ENCODE data around the gene LY9.

LY9 gene, protein sequence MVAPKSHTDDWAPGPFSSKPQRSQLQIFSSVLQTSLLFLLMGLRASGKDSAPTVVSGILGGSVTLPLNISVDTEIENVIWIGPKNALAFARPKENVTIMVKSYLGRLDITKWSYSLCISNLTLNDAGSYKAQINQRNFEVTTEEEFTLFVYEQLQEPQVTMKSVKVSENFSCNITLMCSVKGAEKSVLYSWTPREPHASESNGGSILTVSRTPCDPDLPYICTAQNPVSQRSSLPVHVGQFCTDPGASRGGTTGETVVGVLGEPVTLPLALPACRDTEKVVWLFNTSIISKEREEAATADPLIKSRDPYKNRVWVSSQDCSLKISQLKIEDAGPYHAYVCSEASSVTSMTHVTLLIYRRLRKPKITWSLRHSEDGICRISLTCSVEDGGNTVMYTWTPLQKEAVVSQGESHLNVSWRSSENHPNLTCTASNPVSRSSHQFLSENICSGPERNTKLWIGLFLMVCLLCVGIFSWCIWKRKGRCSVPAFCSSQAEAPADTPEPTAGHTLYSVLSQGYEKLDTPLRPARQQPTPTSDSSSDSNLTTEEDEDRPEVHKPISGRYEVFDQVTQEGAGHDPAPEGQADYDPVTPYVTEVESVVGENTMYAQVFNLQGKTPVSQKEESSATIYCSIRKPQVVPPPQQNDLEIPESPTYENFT

DNA sequence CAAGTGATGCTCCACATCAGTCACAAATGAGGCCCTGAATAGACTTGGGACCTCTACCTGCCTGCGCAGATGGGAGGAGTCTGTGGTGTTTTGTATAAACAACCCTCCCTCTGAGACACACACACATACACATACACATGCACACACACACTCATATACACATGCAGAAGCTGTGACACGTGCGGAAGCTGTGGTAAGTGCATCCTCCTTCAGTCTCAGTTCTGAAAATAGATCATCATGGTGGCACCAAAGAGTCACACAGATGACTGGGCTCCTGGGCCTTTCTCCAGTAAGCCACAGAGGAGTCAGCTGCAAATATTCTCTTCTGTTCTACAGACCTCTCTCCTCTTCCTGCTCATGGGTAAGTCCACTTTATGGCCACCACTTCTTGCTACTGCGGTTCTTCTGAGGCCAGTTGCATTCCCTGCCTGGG lies at the start of gene LY9:
TSS of gene LY9 (plus strand) at position 224 of the 433 bp plus-strand sequence. CDS start at position 238, 14 bp downstream.
- no peak for DNase-seq

DNA sequence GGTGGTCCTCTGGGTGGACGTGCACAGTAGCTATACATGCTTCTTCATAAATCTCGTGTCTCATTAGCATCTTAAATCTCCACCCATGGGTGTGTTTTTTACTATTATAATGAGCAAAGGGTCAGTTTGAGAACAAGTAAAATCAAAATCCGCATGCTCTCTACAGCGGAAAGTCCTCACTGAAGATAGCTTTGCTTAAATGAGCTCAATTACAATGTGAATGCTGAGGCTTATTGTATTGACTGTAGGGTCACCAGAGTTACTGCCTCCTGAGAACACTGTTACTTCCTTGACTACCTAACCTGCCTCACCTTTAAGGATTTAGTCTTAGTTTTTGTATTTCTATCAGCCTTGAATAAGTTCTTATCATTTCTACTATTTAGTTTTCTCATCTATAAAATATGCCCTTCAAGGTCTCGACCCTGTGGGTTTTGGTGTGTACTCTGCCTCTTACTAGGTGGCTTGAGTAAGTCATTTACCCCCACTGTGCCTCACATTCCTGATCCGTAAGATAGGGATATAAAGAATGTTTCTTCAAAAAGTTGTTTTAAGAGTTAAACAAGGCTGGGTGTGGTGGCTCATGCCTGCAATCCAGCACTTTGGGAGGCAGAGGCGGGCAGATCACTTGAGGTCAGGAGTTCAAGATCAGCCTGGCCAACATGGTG lies 49.0 kb upstream of the LY9 start:
- no peak for DNase-seq

DNA sequence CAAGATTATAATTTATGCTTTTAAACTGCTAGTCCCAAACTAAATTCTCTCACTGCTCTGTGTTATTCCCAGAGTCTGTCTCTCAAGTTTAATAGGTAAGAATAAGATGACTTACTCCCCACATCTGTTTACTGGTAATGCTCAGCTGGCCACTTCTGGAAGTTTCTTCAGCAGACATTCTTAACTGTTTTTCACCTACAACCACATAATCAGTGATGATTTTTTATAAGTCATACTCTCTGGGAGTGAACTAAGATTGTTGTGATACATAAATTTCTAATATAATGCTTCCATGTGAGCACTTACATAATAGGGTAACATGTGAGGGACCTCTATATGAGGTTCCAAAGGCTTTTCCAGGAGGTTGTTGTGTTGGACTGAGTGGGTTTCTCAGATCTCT lies 48.3 kb upstream of the LY9 start:
- DNase-seq = no peak

DNA sequence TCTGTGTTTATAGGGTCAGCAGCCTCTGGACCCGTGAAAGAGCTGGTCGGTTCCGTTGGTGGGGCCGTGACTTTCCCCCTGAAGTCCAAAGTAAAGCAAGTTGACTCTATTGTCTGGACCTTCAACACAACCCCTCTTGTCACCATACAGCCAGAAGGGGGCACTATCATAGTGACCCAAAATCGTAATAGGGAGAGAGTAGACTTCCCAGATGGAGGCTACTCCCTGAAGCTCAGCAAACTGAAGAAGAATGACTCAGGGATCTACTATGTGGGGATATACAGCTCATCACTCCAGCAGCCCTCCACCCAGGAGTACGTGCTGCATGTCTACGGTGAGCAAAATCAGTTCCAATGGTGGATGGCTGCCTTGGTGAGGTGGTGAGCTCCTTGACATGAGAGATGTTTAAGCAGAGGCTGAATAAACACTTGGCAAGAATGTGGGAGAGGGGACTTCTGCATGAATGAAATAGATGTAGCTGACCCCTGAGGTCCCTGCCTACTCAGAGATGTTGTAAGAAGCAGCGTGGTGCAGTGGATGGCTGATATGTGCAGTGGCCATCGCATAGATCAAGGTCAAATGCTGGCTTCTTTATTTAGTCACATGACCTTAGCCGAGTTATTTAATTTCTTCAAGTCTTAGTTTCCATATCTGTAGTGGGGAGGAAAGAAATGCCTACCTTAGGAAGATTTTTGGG lies 47.6 kb upstream of the LY9 start:
- DNase-seq = no peak

DNA sequence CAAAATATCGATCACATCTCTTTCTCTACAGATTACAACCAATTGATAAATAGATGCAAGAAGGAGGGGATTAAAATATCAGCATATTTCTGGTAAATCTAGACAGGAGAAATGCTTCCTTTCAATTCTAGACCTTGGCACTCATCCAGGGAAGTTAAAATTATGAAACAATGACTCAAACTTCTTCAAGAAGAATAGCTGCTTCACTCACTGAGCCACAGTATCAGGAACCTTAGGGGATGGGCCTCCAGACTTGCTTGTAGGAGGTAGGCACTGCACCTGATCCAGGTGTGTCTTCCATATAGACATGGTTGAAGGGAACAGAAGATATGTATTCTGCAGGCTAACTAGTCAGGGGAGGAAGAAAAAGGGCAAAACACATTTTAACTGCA lies 47.1 kb upstream of the LY9 start:
- DNase-seq = no peak

DNA sequence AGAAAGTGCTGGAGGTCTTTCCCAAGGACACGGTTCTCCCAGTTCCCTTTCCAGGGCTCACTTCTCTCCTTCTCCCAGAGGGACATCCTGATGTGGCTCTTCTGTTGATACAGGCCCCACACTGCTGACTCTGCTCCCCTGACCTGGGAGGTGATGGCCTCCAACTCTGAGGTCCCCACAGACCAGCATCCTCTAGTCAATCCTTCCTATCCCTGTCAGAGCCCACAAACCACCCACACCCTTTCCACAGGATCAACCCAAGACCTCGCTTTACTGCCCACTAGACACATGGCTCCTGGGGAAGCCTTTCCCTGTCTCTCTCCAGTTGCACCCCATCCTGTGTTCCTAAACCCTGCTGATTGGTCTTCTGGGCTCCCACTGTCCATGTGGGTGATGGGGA lies 45.4 kb upstream of the LY9 start:
- DNase-seq = no peak

DNA sequence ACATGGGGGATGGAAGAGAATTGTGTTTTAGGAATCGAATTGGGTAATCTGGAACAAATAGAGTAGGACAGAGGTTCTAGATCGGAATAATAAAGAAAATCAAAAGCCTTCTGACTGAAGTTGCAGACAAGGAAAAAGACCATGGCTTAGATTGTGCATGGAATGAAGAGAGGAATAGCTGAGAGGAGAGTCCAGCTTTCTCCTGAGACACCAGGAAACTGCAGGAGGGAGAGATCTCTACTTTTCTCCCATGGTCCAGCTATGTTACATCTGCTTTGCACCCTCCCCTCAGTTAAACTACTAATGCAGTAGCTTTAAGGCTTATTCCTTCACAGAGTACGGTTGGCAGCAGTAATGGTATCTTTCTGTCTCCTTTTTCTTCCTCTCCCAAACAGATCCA lies 43.6 kb upstream of the LY9 start:
- no peak for DNase-seq

DNA sequence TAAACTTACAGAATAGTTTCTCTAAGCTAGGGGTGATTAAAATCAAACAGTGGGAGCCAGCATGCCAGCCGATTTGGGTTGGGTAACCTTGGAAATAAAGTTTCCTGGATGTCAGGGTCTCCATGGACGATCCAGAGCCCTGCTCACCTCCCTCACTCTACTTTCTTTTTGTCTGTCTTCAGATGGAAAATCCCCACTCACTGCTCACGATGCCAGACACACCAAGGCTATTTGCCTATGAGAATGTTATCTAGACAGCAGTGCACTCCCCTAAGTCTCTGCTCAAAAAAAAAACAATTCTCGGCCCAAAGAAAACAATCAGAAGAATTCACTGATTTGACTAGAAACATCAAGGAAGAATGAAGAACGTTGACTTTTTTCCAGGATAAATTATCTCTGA lies 43.0 kb upstream of the LY9 start:
- DNase-seq = no peak

DNA sequence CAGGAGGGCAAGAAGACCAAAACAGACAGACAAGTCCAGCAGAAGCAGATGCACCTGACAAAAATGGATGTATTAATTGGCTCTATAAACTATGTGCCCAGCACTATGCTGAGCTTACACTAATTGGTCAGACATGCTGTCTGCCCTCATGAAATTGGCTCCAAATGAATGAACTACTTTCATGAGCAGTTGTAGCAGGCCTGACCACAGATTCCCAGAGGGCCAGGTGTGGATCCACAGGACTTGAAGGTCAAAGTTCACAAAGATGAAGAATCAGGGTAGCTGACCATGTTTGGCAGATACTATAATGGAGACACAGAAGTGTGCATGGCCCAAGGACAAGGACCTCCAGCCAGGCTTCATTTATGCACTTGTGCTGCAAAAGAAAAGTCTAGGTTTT lies 42.4 kb upstream of the LY9 start:
- DNase-seq = no peak

DNA sequence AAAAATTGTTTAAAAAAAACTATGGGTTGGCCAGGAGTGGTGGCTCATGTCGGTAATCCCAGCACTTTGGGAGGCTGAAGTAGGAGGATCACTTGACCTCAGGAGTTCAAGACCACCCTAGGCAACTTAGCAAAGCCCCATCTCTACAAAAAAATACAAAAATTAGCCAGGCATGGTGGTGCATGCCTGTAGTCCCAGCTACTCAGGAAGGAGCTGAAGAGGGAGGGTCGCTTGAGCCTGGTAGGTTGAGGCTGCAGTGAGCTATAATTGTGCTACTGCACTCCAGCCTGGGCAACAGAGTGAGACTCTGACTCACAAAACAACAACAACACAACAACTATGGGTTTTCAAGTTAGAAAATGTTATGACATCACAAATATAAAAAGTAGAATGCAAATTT lies 40.5 kb upstream of the LY9 start:
- no peak for DNase-seq

DNA sequence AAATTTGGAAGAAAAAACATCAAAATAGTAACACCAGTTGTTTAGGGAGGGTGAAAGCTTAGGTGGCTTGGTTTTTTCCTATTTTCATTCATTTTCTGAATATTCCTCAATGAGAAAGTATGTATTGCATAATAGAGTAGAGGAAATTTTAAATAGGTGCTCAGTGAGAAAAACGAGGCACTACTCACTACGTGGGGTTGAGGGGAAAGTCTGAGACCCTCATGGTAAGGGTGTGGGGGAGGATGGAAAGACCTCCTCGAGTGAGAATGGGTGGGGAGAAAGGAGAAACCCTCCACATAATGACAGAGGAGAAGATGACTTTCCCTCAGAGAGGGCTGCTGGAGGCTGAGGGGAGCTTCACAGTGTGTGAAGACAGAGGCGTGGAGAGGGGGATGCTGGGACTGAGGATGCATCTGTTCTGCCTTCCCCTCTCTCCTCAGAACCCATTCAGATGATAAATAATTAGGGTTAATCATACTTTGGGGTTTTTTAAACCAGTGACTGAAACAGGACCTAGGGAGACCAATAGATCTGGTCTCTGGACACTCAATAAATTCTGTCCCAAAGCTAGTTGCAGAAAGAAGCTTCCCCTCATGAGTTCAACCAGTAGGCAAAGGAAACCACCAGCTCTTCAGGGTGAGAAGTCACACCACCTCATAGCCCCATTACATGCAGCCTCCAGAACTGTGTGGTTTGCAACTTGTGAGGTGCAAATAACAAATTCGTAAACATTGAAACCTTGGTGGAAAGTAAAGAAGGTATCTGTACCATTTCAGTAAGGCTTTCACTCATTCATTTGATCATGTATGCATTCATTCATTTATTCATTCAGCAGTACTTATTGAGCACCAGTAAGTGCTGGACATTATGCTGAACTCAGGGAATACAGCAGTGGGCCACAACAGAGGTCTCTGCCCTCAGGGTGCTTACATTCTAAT lies 39.8 kb upstream of the LY9 start:
- no peak for DNase-seq

DNA sequence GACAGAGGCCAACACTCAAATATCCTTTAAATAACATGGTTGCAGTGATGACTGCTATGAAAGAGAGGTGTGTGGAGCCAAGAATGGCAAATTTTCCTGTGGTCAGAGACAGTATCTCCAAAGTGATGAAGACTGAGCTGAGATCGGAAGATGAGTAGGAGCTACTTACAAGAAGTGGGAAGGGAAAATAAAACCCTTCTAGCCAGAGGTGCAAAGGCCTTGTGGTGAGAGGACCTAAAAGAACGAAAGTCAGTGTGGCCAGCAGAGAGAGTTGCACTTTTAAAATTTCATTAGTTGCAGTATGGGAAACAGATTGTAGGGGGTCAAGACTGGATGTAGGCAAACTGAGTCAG lies 39.1 kb upstream of the LY9 start:
- DNase-seq = no peak

DNA sequence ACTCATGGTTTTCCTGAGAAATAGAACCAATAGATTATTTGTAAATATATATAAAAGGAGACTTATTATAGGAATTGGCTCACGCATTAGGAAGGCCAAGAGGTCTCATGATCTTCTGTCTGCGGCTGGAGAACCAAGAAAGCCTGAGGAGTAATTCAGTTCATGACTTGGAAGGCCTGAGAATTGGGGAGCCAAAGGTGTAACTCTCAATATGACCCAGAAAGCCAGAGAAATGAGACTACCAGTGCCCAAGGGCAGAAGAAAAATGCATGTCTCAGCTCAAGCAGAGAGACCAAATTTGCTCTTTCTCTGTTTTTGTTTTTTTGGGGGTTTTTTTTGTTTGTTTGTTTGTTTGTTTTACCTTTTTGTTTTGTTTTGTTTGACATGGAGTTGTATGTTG lies 37.5 kb upstream of the LY9 start:
- DNase-seq = no peak

DNA sequence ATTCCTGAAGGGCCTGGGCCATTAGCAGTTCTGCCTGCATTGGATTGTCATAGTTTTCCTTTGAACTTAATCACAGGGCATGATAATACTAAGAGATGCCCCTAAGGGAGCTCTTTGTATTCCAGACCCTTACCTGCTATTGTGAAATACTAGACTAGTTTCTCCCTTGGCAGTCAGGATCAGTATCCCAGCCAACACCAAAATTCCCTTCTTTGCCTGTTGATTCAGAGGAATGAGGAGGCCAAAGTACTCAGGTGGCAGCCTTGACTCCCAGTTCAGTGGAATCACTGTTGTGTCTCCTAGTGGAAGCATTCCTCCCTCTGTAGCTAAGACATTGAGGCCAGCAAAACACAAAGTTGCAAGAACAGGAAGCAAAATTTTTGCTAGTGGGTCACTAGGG lies 36.2 kb upstream of the LY9 start:
- DNase-seq = no peak

DNA sequence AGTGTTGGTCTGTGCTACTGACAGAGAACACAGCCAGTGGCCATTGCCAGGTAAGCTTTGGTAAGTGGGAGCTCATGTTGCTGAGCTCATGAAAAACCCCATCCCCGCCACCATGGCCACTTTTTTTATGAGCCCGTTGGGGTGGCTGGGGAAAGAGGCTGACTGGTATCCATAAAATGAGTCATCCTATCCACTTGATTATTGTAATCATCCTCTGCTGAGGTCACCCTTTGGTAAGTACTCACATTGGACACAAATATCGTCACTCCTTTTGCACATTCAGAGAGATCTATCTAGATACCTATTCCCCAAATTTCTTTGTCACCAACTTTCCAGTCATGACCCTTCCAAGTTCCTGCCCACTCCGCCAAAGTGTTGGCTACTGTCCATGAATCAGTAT lies 34.9 kb upstream of the LY9 start:
- no peak for DNase-seq

DNA sequence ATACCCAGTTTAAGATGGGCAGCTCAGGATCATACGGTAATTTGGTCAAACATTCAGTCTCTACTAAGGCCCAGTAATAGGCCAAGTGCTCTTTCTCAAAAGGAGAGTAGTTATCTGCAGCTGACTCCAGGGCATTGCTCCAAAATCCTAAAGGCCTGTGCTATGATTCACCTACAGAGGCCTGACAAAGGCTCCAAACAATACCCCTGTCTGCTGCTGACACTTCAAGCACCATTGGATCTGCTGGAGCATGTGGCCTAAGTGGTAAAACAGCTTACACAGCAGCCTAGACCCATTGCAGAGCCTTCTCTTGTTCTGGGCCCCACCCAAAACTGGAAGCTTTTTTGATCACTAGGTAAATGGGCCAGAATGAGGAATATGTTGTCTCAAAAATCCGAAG lies 34.1 kb upstream of the LY9 start:
- no peak for DNase-seq

DNA sequence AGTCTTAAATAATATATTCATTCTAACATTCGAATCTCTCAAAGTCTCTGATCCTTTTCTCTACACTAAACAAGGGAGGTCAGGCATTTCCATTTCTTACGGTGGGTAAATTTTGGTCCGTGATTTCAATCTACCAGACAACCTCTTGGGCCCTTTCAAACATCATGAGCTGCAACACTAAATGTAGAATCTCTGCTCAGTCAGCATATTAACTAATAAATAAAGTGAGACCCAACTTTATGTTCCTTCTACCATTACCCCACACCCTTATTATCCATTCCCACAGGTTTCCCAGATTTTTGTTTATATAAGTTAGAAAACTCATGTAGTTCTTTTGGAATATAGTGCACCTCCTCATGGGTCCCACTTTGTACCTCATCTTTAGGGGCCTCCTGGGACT lies 32.0 kb upstream of the LY9 start:
- no peak for DNase-seq

DNA sequence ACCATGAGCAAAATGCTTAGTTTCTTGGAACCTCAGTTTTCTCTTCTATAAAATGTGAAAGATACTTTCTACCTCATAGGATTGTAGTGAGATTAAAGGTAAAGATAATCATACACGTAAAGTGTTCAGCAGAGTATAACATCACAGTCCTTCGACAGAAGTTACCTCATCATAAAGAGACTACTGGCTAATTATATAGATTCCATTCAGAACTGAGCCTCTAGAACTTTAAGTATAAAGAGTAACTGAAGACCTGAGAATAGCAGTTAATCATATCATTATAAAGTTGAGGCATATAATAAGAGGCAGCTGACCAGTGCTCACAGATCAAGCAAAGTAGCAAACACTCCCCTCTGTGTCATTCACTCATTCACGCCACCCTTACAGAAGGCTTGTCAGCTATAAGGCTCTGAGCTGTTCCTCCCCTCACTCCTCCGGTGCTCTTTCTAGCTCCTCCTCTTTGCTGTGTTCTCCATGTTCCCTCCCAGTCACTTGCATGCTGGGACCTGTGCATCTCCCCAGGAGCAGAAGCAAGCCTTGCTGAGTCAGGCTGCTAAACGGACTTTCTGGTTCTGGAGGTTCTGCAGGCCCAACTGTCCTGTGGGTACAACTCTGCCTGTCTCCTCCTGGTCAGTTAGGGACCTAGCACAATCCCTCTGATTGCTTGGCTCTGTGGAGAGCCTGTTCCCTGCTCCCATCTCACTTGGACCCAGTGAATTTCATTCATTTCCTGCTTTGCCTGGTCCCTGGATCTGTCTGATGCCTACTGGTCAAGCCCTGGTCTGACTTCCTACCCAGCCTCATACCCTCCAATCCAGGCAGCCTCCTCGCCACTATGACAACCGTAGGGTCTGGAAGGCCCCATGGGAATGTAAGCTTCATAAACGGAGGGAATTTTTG lies 28.3 kb upstream of the LY9 start:
- DNase-seq = no peak

DNA sequence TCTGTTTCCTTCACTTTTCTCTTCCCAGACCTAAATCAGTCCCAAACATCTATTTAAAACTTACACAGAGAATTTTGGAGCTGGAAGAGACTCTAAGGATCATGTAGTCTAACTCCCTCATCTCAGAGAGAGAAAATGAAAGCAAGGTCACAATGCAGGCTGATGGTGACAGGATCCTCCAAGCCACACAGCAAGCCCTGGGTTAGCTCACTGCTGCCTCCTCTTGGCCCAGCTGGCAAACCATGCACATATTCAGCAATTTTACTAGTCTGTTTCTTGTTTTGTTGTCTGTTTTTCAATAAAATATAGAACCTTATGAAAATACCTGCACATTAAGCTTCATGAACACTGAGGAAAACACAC lies 27.7 kb upstream of the LY9 start:
- no peak for DNase-seq

DNA sequence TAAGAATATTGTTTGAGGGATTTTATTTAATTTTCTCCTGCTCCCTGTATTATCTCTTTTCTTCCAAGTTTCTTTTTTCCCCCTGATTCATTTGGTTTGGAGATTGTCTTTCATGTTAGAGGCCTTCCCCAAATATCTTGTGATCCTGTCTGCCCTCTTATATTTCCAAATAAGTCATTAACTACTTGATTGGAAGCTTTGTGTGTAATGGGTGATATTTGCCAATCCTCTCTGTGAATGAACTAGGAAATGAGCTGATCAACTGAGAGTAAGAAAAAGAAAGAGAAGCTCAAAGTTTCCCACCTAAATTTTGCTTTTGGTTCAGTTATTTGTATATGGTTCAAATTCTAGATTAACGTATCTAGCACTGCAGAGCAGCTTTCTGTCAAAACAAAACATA lies 23.6 kb upstream of the LY9 start:
- no peak for DNase-seq

DNA sequence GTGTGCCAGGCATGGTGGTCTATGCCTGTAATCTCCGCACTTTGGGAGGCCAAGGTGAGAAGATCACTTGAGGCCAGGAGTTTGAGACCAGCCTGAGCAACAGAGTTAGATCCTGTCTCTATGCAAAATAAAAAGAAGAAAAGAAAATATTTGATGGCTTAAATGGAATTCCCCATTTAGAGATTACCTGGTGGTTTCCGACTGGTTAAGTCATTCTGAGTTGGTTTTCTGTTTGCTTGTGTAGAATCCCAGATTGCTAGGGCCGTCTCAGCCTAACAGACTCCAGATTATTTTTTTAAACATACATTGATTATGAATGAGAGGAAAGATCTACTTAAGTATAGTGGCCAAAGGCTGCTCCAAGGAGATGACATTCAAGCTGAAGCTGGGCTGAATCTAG lies 22.9 kb upstream of the LY9 start:
- no peak for DNase-seq
